Panc1 (cell line): Measurements from ENCODE around the gene ITPKB.

ENCODE experiments used
- CTCF ChIP-seq: fragments of 450-650 bp; IDR thresholded peaks from 2 replicates; pipeline ENCODE4 v1.5.1; 2017; ENCODE audit warnings: mild to moderate bottlenecking
- SIN3A ChIP-seq: IDR thresholded peaks from 2 replicates; pipeline ENCODE4 v1.6.1; 2012; ENCODE audit warnings: low read depth, mild to moderate bottlenecking, low read length, moderate library complexity, borderline replicate concordance; ENCODE audit not compliant: insufficient read depth

- TF ChIP-seq SIN3A (no peak), CTCF (no peak)
Observed at GRCh38 chr1:226730071-226730470, 9.0 kb downstream of the ITPKB start.
